Neural cell (in vitro differentiated cells): ENCODE data around the gene UBL4B. TPM values are rescaled to one million over a fixed set of nuclear protein-coding genes. Genes with fewer than 3 reads are reported as not detected.
A peak's percentile ranks its signal among the peaks of the same experiment; 100 is the strongest.

Source experiments
- H2AFZ ChIP-seq: fragments of 200-600, 300-800 bp; sonication (generic), shearing (Covaris generic); 2 replicates; pipeline ENCODE4 v1.6.0; 2014; ENCODE audit warnings: low read depth, mild to moderate bottlenecking, antibody characterized with exemption, low read length, moderate library complexity
- H3F3A ChIP-seq: fragments of 200-600 bp; shearing (Covaris generic); 2 replicates; pipeline ENCODE4 v1.6.1; 2016; ENCODE audit warnings: mild to moderate bottlenecking, moderate library complexity, mixed read lengths, antibody characterized with exemption, low read length; ENCODE audit not compliant: insufficient read depth, poor library complexity, severe bottlenecking
- H3K27ac ChIP-seq: fragments of 200-600, 300-800 bp; sonication (generic), shearing (Covaris generic); 2 replicates; pipeline ENCODE4 v1.5.1; 2014; ENCODE audit warnings: mild to moderate bottlenecking, low read length, moderate library complexity
- H3K27me3 ChIP-seq: fragments of 300-800, 200-600 bp; sonication (generic), shearing (Covaris generic); 2 replicates; pipeline ENCODE4 v1.6.0; 2014; ENCODE audit warnings: mild to moderate bottlenecking, low read depth, low read length, moderate library complexity; ENCODE audit not compliant: insufficient read depth
- H3K36me3 ChIP-seq: fragments of 300-800, 200-600 bp; sonication (generic), shearing (Covaris generic); 2 replicates; pipeline ENCODE4 v1.5.1; 2014; ENCODE audit warnings: mild to moderate bottlenecking, antibody characterized with exemption, low read length, moderate library complexity; ENCODE audit not compliant: insufficient read depth
- H3K4me2 ChIP-seq: fragments of 300-800, 200-600 bp; sonication (generic), shearing (Covaris generic); 2 replicates; pipeline ENCODE4 v1.6.0; 2014; ENCODE audit warnings: mild to moderate bottlenecking, low read length
- H3K4me3 ChIP-seq: fragments of 300-800, 200-600 bp; sonication (generic), shearing (Covaris generic); 2 replicates; pipeline ENCODE4 v1.5.1; 2014; ENCODE audit warnings: mild to moderate bottlenecking, low read length, moderate library complexity
- H3K79me2 ChIP-seq: fragments of 200-600 bp; shearing (Covaris generic); replicated peaks from 2 replicates; pipeline ENCODE4 v1.6.0; 2014; ENCODE audit warnings: mild to moderate bottlenecking, low read length, moderate library complexity; ENCODE audit not compliant: insufficient read depth
- H3K9ac ChIP-seq: fragments of 300-800, 200-600 bp; sonication (generic), shearing (Covaris generic); 2 replicates; pipeline ENCODE4 v1.6.1; 2016; ENCODE audit warnings: mild to moderate bottlenecking, low read length, mixed read lengths
- H3K9me2 ChIP-seq: fragments of 200-600 bp; shearing (Covaris generic); 2 replicates; pipeline ENCODE4 v1.6.1; 2016; ENCODE audit warnings: mild to moderate bottlenecking, low read length, mixed read lengths; ENCODE audit not compliant: insufficient read depth
- H3K9me3 ChIP-seq: fragments of 200-600, 300-800 bp; sonication (generic), shearing (Covaris generic); 2 replicates; pipeline ENCODE4 v1.6.1; 2016; ENCODE audit warnings: mild to moderate bottlenecking, mixed run types, low read length, moderate library complexity, mixed read lengths
- H4K20me1 ChIP-seq: fragments of 200-600 bp; shearing (Covaris generic); 2 replicates; pipeline ENCODE4 v1.6.1; 2016; ENCODE audit warnings: mild to moderate bottlenecking, mixed run types; ENCODE audit not compliant: insufficient read depth
- CTCF ChIP-seq: fragments of 450-650 bp; IDR thresholded peaks from 2 replicates; pipeline ENCODE4 v1.5.1; 2014; ENCODE audit warnings: antibody characterized with exemption, mild to moderate bottlenecking, moderate library complexity; ENCODE audit not compliant: poor library complexity, severe bottlenecking
- EP300 ChIP-seq: fragments of 450-650 bp; conservative IDR thresholded peaks from 2 replicates; pipeline ENCODE4 v1.6.1; 2014; ENCODE audit warnings: antibody characterized with exemption, mild to moderate bottlenecking, moderate library complexity; ENCODE audit not compliant: poor library complexity, severe bottlenecking
- EZH2 ChIP-seq: fragments of 200-600, 300-800 bp; shearing (Covaris generic), sonication (generic); IDR thresholded peaks from 2 replicates; pipeline ENCODE4 v1.6.1; 2014; ENCODE audit warnings: antibody characterized with exemption, low read length, borderline replicate concordance, mild to moderate bottlenecking; ENCODE audit not compliant: insufficient read depth, poor library complexity, severe bottlenecking
- MXI1 ChIP-seq: fragments of 450-650 bp; conservative IDR thresholded peaks from 2 replicates; pipeline ENCODE4 v1.6.1; 2014; ENCODE audit warnings: antibody characterized with exemption, mild to moderate bottlenecking; ENCODE audit not compliant: poor library complexity, severe bottlenecking
- POLR2AphosphoS5 ChIP-seq: IDR thresholded peaks from 2 replicates; pipeline ENCODE4 v1.6.1; 2012
- RAD21 ChIP-seq: fragments of 450-650 bp; conservative IDR thresholded peaks from 2 replicates; pipeline ENCODE4 v1.6.1; 2014; ENCODE audit warnings: antibody characterized with exemption, mild to moderate bottlenecking, moderate library complexity
- REST ChIP-seq: IDR thresholded peaks from 2 replicates; pipeline ENCODE4 v1.6.1; 2012; ENCODE audit warnings: borderline replicate concordance
- SMC3 ChIP-seq: fragments of 450-650 bp; conservative IDR thresholded peaks from 2 replicates; pipeline ENCODE4 v1.6.1; 2014; ENCODE audit warnings: antibody characterized with exemption, mild to moderate bottlenecking, moderate library complexity; ENCODE audit not compliant: poor library complexity
- TAF1 ChIP-seq: IDR thresholded peaks from 2 replicates; pipeline ENCODE4 v1.6.1; 2012; ENCODE audit warnings: low read depth
- polyA plus RNA-seq: library from polyadenylated mRNA; depleted of rRNA; stranded (reverse); fragments of >200 nt; gene quantifications from 2 replicates; pipeline ENCODE4 v1.2.3, GENCODE V29; 2014

Gene UBL4B
- polyA plus RNA-seq, 1 donor from 2014 or later = not detected

DNA sequence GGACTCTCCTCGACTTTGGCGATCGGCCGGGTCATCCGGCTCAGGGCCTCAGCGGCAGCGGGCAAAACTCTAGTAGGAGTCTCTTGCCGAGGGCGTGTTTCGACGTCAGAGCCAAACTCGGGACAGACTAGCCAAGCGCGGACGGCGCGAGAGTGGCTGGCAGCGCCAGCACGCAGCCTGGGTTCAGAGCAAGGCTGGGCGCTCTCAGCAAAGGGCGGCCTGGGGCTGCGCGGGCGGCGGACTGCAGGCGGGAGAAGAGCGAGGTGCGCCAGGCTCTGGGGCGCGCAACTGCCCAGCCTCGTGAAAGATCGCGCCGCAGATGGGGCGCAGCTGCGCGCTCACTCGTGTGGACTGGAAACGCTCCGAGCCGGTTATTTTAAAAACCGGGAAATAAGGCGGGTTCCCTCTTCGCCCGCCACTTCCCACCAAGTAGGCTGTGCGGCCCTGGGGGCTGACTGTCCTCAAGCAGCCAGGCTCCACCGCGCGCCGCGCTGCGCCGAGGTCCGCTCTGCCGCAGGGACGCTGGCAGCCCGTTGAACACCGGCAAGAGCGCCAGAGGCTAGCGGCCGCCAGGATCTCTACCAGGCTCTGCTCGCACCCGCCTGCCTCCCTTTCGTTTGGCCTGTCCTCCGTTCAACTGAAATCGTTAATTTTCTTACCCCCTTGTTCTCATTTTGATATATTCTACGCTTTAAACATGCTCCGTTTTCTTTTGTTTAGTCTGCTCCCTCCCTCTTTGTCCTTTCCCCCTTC is 44.2 kb upstream of the UBL4B start:
- no peak overlapping the region for H3K4me2 ChIP-seq
- H3K9me3 ChIP-seq = no peaks in the 10 kb centered on the region
- H4K20me1 ChIP-seq = no peaks in the 10 kb centered on the region
- H3K36me3 ChIP-seq = no peaks in the 10 kb centered on the region
- H3K79me2 ChIP-seq = no peaks in the 10 kb centered on the region
- no peaks in the 10 kb centered on the region for H3K9me2 ChIP-seq
- H3K27me3 ChIP-seq = peaks cover 76% of the 10 kb centered on the region
- no peak overlapping the region for H2AFZ ChIP-seq
- H3K4me3 ChIP-seq = peak overlapping the region; percentile 38
- no peak overlapping the region for H3K9ac ChIP-seq
- no peak overlapping the region for H3K27ac ChIP-seq
- no peaks in the 10 kb centered on the region for H3F3A ChIP-seq
- no peak for TF ChIP-seq TAF1
- TF ChIP-seq CTCF = no peak
- no peak for TF ChIP-seq RAD21
- no peak for TF ChIP-seq SMC3
- TF ChIP-seq EP300 = no peak
- no peak for TF ChIP-seq REST
- no peak for TF ChIP-seq POLR2AphosphoS5
- peak; percentile 79 for TF ChIP-seq EZH2

DNA sequence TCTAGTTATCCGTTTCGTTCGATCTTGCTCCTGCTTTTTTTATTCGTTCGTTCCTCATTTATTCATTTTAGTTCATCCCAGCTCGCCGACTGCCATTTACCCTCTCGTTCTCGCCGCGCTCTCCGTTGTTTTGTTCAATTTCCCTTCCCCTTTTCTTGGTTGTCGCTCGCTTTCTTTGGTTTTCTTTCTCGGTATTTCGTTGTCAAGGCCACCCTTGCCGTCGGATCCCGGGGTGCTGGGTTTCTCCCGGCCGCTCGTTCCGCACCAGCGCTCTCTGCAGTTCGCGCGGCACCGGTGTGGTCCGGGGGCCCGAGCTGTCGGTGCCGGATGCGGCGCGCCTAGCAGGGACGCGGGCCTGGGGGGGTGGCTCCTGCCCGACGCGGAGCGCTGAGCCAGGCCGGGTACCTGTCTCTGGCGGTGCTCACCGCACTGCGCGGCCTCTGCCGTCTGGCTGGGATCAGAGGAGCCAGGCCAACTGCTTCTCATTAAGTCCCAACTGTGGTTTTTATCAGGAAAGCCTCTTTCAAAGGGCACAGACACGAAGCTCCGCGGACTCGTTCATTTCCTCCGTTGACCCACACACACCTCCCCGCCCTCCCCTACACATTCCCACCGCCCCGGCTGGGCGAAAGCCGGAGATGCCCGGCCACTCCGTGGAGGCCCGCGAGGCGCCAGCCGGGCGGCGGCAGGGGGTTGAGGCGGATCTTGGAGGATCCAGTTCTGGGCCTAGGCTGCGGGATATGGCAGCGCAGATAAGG is 43.4 kb upstream of the UBL4B start:
- Histone ChIP-seq H3K9me3 (no peaks in the 10 kb centered on the region), H2AFZ (no peak overlapping the region), H3K79me2 (no peaks in the 10 kb centered on the region), H3K9ac (no peak overlapping the region), H3K27ac (no peak overlapping the region), H3F3A (no peaks in the 10 kb centered on the region), H3K4me2 (no peak overlapping the region), H3K9me2 (no peaks in the 10 kb centered on the region), H4K20me1 (no peaks in the 10 kb centered on the region), H3K27me3 (peaks cover 83% of the 10 kb centered on the region), H3K4me3 (no peak overlapping the region), H3K36me3 (no peaks in the 10 kb centered on the region)
- TF ChIP-seq POLR2AphosphoS5 (peak; percentile 97), TAF1 (no peak), EP300 (no peak), MXI1 (no peak), SMC3 (no peak), CTCF (peak; percentile 26), EZH2 (peak; percentile 84), REST (no peak)
